Dermis blood vessel endothelial cell (primary cell): Measurements from ENCODE around the gene CAV2. TPM values are rescaled to one million over a fixed set of nuclear protein-coding genes. Genes with fewer than 3 reads are reported as not detected.
"Not testable (repeated sequence)": the region's sequence is repeated elsewhere in the genome, so short reads cannot be mapped to it uniquely, and the experiment has no call there.

Experiments
- DNase-seq: peaks from one replicate; pipeline ENCODE4 v3.0.0; 2010
- total RNA-seq: library from RNA; depleted of rRNA; stranded (reverse); fragments of >200 nt; gene quantifications from 2 replicates; pipeline ENCODE4 v1.2.3, GENCODE V29; 2014

The CAV2 gene, protein sequence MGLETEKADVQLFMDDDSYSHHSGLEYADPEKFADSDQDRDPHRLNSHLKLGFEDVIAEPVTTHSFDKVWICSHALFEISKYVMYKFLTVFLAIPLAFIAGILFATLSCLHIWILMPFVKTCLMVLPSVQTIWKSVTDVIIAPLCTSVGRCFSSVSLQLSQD
- total RNA-seq = 247 and 291 TPM in 2 replicates

GRCh38 chr7:116499168-116500077 is at the start of gene CAV2:
TSS of gene CAV2 (plus strand) at chr7:116499738. CDS start at chr7:116499782, 44 bp downstream.
- DNase-seq = peak; percentile 82

DNA sequence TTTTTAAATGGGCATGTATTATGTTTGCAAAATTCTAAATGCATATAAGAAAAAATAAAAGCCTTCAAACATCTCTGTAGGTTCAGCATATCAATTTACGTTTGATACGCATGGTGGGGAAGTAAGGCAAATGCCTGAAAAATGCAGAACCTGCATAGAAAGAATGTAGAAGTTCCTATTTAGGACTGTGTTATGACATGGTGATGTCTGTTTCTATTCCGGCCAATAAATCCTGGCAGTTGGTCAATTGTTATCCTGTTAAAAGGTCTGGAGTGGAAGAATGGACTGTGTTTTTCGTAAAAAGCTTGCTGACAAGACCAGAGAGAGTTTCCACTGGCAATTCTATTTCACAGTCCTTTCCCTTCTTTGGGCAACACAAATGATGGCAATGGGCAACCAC is 49.6 kb upstream of the CAV2 start:
- DNase-seq = no peak

DNA sequence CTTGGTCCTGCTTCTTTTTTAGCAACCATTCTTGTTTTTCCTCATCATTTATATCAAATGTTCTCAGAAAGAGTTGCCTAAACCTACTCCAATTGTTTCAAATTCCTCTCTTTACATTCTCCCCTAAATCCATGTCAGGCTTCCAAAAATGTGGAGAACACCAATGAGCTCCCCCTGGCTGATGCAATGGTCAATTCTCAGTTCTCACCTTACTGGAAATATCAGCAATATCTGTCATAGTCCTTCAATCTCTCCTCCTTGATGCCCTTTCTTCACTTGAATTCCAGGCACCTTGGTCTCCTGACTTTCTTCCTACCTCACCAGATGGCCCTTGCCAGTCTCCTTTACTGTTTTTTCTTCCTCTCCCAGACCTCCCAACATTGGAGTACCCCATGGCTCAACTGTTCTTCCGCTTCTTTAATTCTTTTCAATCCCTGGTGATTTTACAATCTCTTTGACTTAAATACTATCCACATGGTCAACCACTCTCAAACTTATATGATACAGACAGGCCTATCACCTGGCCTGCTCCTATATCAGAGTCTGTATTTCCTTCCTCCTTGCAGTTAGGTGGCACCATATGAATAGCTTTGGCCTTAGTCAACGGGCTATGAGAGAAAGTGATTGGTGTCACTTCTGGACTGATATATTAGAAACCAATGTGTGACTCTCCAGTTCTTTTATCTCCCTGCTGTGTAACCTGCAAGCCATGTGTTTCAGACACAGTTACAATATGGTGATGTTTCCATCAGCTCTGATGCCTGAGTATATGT is 47.4 kb upstream of the CAV2 start:
- DNase-seq = no peak

DNA sequence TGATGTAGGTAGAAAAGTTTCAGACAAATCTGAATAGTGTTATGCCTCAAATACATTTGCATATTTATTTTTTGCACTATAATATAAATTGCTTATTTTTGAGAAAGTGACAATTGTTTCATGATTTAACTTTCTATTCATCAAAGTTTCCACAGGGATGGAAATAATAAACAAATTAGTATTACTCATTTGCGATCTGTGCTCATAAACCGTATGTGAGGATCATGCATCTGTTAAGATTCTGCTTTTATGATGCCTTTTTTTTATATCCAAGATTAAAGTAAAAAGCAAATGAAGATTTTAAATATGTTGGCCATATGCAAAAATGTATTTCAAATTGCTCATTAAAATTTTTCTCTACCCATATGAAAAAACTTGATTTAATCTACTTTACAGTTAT is 45.2 kb upstream of the CAV2 start:
- DNase-seq = no peak

GRCh38 chr7:116455009-116455408 is 44.5 kb upstream of the CAV2 start:
- peak; percentile 22 for DNase-seq

- no peak for DNase-seq
Observed at GRCh38 chr7:116455499-116455898, 44.0 kb upstream of the CAV2 start.

- no peak for DNase-seq
Observed at GRCh38 chr7:116461500-116461899, 38.0 kb upstream of the CAV2 start.

- DNase-seq = no peak
Observed at GRCh38 chr7:116463956-116464355, 35.6 kb upstream of the CAV2 start.

DNA sequence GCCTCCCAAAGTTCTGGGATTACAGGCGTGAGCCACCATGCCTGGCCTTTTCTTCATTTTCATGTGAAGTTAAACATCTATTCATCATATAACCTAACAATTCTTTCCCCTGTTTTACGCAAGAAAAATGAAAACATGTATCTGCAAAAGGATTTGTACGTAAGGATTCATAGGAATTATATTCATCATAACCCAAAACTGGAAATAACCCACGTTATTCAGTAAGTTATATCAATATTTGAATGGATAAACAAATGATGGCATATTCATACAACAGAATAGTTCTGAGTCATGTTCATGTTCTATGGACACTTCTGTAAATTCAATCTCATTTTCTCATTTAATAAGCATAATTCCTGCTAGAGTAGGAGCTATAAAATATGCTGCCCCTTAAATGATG is 35.2 kb upstream of the CAV2 start:
- no peak for DNase-seq

GRCh38 chr7:116465125-116465524 is 34.4 kb upstream of the CAV2 start:
- DNase-seq = no peak

- no peak for DNase-seq
Observed at GRCh38 chr7:116468534-116468933, 31.0 kb upstream of the CAV2 start.

GRCh38 chr7:116477625-116478024 is 21.9 kb upstream of the CAV2 start:
- no peak for DNase-seq

DNA sequence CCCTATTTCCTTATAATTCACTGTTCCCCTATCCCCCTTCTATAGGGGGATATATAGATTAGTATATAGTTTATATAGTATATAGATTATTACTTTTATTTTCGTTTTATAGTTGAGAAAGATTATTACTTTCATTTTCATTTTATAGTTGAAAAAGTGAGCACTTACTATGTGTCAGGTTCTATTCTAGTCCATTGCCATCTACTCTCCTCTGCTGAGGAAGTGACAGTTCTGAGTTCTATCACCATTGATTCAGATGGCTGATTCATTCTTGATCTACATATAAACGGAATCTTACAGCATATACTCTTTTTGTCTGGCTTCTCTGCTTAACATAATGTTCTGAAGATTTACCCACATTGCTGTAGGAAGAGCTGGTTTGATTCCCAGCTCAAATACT is 20.7 kb upstream of the CAV2 start:
- no peak for DNase-seq

- DNase-seq = no peak
Observed at GRCh38 chr7:116483271-116483942, 16.1 kb upstream of the CAV2 start.

DNA sequence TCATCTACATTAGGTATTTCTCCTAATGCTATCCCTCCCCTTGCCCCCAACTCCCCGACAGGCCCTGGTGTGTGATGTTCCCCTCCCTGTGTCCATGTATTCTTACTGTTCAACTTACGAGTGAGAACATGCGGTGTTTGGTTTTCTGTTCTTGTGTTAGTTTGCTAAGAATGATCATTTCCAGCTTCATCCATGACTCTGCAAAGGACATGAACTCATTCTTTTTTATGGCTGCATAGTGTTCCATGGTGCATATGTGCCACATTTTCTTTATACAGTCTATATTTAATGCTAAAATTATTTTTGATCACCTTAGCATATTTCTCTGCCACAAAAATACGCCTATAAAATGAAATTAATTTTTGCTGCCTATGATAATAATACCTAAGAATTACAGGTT is 15.1 kb upstream of the CAV2 start:
- DNase-seq = not testable (repeated sequence)

DNA sequence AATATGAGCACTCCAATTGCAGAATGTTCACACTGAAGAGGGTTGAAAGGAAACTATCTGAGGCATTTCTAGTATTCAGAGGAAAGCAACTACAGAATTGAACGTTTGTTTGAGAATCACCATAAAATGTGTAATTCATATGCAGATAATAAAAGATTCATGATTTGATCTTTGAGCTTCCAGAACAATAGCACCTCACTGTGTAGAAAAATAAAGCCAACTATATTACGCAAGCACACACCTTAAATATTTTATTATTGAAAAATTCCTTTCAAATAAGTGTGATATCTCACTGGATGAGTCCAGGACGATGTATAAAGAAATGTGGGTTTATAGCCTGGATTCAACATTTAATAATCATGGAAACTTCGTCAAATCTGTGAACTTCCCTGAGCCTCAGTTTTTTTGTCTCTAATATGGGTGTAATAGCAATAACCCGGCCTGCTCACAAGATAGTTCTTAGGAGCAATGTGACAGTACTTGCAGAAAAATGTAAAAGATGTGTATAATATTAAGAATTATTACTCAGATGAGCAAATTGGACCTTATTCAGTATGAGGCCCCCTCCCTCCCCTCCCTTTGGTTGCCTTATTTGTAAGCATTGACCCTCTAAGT is 11.5 kb upstream of the CAV2 start:
- no peak for DNase-seq

- no peak for DNase-seq
Observed at GRCh38 chr7:116490351-116490750, 9.2 kb upstream of the CAV2 start.

GRCh38 chr7:116491887-116492653 is 7.5 kb upstream of the CAV2 start:
- no peak for DNase-seq

- DNase-seq = no peak
Observed at GRCh38 chr7:116492654-116493109, 6.9 kb upstream of the CAV2 start.

DNA sequence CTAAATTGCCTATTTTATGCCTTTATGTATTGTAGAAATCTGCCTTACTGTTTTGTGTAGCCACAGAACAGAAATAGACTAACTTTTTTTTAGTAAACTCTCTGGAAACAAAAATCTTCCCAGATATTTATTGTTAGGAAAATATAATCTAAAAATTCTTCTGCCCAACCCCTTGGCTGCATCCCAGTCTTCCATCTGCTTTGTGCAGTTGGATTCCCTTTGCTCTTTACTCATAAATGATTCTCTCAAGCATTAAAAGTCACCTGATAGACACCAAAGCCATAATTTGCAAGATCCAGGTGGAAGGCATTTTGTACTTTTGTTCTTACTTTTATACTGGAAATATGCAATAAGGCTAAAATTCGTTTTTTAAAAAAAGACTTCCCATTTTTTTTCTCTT is 6.1 kb upstream of the CAV2 start:
- DNase-seq = no peak

DNA sequence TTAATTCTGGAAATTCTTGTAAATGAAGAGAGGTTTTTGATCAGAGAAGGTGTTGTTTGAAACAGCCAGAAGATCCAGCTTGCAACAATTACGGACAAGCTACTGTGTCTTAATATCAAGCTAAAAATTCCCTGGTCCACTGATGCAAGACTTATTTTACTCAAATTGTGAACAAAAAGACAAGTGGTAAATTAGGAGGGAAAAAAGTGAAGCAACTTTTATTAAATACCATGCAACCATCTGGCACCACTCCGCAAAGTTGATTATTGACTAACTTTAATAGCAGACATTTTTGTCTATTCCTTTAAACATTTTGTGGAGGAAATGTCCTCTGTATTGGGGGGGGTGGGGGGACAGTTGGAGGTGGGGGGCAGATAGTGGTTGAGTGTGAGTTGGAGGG is 5.1 kb upstream of the CAV2 start:
- no peak for DNase-seq

DNA sequence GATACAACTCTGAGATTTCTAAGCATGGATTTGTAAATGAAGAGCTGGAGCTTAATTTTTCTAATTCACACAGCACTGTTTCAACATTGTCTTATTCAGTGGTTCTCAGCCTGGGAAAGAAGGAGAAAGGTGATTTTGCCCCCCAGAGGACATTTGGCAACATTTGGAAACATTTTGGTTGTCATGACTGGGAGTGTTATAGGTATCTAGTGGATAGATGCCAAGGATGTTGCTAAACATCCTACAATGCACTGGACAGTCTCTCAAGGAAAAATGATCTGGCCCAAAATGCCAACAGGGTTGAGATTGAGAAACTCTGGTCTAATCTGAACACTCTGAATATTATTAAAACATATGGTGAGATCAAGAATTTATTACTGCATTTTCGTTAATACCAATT is 3.8 kb upstream of the CAV2 start:
- DNase-seq = no peak
